C4-2B (cell line): ENCODE measurements around the gene PGA3.

ENCODE experiments used
- ZFX ChIP-seq: fragments of 450-650 bp; IDR thresholded peaks from 2 replicates; pipeline ENCODE4 v1.6.1; 2017
- TF ChIP-seq, protein P1 (sequence below): fragments of 450-650 bp; conservative IDR thresholded peaks from 2 replicates; pipeline ENCODE4 v1.5.1; 2017; ENCODE audit warnings: mild to moderate bottlenecking

GRCh38 chr11:61153593-61154095, 49.7 kb upstream of the PGA3 start:
- TF ChIP-seq, protein P1, sequence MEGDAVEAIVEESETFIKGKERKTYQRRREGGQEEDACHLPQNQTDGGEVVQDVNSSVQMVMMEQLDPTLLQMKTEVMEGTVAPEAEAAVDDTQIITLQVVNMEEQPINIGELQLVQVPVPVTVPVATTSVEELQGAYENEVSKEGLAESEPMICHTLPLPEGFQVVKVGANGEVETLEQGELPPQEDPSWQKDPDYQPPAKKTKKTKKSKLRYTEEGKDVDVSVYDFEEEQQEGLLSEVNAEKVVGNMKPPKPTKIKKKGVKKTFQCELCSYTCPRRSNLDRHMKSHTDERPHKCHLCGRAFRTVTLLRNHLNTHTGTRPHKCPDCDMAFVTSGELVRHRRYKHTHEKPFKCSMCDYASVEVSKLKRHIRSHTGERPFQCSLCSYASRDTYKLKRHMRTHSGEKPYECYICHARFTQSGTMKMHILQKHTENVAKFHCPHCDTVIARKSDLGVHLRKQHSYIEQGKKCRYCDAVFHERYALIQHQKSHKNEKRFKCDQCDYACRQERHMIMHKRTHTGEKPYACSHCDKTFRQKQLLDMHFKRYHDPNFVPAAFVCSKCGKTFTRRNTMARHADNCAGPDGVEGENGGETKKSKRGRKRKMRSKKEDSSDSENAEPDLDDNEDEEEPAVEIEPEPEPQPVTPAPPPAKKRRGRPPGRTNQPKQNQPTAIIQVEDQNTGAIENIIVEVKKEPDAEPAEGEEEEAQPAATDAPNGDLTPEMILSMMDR = no peak
- TF ChIP-seq ZFX = no peak
